Esophagus (tissue), 2 donors: ENCODE results near the gene ADD1. TPM values are rescaled to one million over a fixed set of nuclear protein-coding genes. Genes with fewer than 3 reads are reported as not detected.
A peak's percentile ranks its signal among the peaks of the same experiment; 100 is the strongest.
"Not testable (repeated sequence)": the region's sequence is repeated elsewhere in the genome, so short reads cannot be mapped to it uniquely, and the experiment has no call there.

Experiments
- H3K27ac ChIP-seq, 2 donors: one replicate each; pipeline ENCODE4 v1.5.1; 2013; ENCODE audit warnings: low read depth in 2 of 2, mild to moderate bottlenecking in 2 of 2, inconsistent platforms in 1 of 2, low read length in 1 of 2, moderate library complexity in 1 of 2
- H3K27me3 ChIP-seq, 2 donors: one replicate each; pipeline ENCODE4 v1.6.1; 2013; ENCODE audit warnings: low read length in 2 of 2, control low read depth in 1 of 2, mild to moderate bottlenecking in 1 of 2; ENCODE audit not compliant: insufficient read depth in 2 of 2, control insufficient read depth in 1 of 2
- H3K36me3 ChIP-seq, 2 donors: one replicate each; pipeline ENCODE4 v1.6.1; 2013; ENCODE audit warnings: low read length in 1 of 2; ENCODE audit not compliant: control insufficient read depth in 2 of 2, insufficient read depth in 2 of 2
- H3K4me1 ChIP-seq, 2 donors: one replicate each; pipeline ENCODE4 v1.6.1; 2013; ENCODE audit warnings: low read length in 1 of 2; ENCODE audit not compliant: control insufficient read depth in 2 of 2, insufficient read depth in 2 of 2
- H3K4me3 ChIP-seq, 2 donors: one replicate each; pipeline ENCODE4 v1.5.1; 2013; ENCODE audit warnings: low read length in 2 of 2, mild to moderate bottlenecking in 2 of 2, low read depth in 1 of 2, moderate library complexity in 1 of 2
- H3K9me3 ChIP-seq, 2 donors: one replicate each; pipeline ENCODE4 v1.6.1; 2013; ENCODE audit warnings: mild to moderate bottlenecking in 2 of 2, low read depth in 1 of 2, low read length in 1 of 2, moderate library complexity in 1 of 2; ENCODE audit not compliant: control insufficient read depth in 2 of 2, insufficient read depth in 1 of 2
- WGBS, 2 donors: extraction: QIAGEN DNeasy Blood & Tissue Kit; methylation state at CpG; one replicate each; pipeline ENCODE4 v1.1.7; 2013; 5-methylcytosine and 5-hydroxymethylcytosine counted together
- polyA plus RNA-seq, 2 donors: library from polyadenylated mRNA; stranded (reverse); fragments of 200-250 nt; gene quantifications; one replicate each; pipeline ENCODE4 v1.2.3, GENCODE V29; 2013
- donor health status: healthy with polysubstance abuse.
- donor health status: Bipolar disorder and iron deficiency.

The ADD1 gene
- polyA plus RNA-seq, 2 donors, result 102 to 156 TPM

- Histone ChIP-seq H3K4me1 (peaks cover 0 to 21% of the 10 kb centered on the region in 2 donors), H3K27me3 (no peaks in the 10 kb centered on the region), H3K9me3 (no peaks in the 10 kb centered on the region), H3K27ac (peak overlapping the region; percentile 71 to 92), H3K4me3 (peak overlapping the region; percentile 72 to 85), H3K36me3 (peaks cover 10 to 34% of the 10 kb centered on the region in 2 donors)
- WGBS, 2 donors, result 1 to 2% methylated on average over 30 to 89 of the region's 93 CpGs
These were observed 90.6 kb downstream of the ADD1 start for GRCh38 chr4:2934077-2934812.

- Histone ChIP-seq H3K9me3 (no peaks in the 10 kb centered on the region), H3K27ac (peak overlapping the region; percentile 92 to 96), H3K36me3 (peaks cover 15 to 36% of the 10 kb centered on the region in 2 donors), H3K27me3 (no peaks in the 10 kb centered on the region), H3K4me1 (peaks cover 0 to 21% of the 10 kb centered on the region in 2 donors), H3K4me3 (peak overlapping the region; percentile 72 to 85)
- 1% methylated on average over 61 to 70 of the region's 70 CpGs for WGBS, 2 donors
These were observed 91.4 kb downstream of the ADD1 start for GRCh38 chr4:2934813-2935761.

DNA sequence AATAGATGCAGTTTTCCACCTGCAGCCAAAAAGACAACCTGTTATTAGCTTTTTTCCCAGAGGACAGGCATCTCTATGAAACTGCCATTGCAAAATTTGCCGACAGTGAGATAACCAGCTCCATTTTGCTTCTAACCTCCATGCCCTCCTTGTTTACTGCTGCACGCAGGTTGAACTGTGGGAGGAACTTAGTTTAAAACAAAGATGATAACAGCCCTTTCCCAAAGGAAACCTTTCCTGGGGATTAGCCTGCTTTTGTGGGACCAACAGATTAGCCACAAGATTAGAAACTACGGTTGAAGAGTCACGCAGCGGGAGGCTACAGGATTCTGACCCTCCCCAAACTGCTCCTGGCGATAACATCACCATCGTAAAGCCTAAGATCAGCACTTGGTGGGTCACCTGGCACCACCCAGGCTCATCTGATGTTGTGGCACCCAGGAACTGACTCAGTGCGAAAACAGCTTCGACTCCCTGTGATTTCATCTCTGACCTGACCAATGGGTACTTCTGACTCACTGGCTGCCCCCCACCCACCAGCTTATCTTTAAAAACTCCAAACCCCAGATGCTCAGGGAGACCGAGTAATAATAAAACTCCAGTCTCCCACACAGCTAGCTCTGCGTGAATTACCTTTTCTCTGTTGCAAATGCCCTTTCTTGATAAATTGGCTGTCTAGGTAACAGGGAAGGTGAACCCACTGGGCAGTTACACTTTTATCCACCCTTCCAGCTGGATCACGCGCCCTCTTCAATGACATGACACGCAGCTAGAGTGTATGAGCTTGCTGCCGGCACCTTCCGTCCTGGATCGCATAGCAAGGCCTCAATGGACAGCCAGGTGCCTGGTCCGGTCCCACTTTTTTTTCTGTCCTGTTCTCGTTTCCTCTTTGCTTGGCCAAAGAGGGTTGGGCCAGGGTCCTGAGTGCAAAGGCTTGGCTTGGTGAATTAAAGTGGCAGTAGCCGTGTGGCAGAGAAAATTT lies 92.4 kb downstream of the ADD1 start:
- Histone ChIP-seq H3K27ac (peak overlapping the region; percentile 92 to 96), H3K4me3 (peak overlapping the region; percentile 72 to 85), H3K9me3 (no peaks in the 10 kb centered on the region), H3K4me1 (peaks cover 0 to 24% of the 10 kb centered on the region in 2 donors), H3K27me3 (no peaks in the 10 kb centered on the region), H3K36me3 (peaks cover 14 to 37% of the 10 kb centered on the region in 2 donors)
- 66 to 70% methylated on average over 20 of the region's 20 CpGs for WGBS, 2 donors

- no peak overlapping the region for H3K4me3 ChIP-seq
- peak overlapping the region; percentile 65 to 76 for H3K27ac ChIP-seq
- 39 to 56% methylated on average over 6 of the region's 6 CpGs for WGBS, 2 donors
- H3K27me3 ChIP-seq, result no peaks in the 10 kb centered on the region
- H3K4me1 ChIP-seq, result peaks cover 0 to 24% of the 10 kb centered on the region in 2 donors
- H3K36me3 ChIP-seq, result peaks cover 15 to 37% of the 10 kb centered on the region in 2 donors
- no peaks in the 10 kb centered on the region for H3K9me3 ChIP-seq
These were observed 93.1 kb downstream of the ADD1 start for GRCh38 chr4:2936773-2937145.

- 43% methylated on average over 23 of the region's 23 CpGs for WGBS, 2 donors
- peak overlapping the region; percentile 65 to 76 for H3K27ac ChIP-seq
- H3K9me3 ChIP-seq, result no peaks in the 10 kb centered on the region
- H3K4me3 ChIP-seq, result peak overlapping the region in 1 of 2 donors; percentile 13
- H3K36me3 ChIP-seq, result peaks cover 15 to 39% of the 10 kb centered on the region in 2 donors
- H3K27me3 ChIP-seq, result no peaks in the 10 kb centered on the region
- H3K4me1 ChIP-seq, result peaks cover 0 to 24% of the 10 kb centered on the region in 2 donors
These were observed 93.7 kb downstream of the ADD1 start for GRCh38 chr4:2937146-2937857.

DNA sequence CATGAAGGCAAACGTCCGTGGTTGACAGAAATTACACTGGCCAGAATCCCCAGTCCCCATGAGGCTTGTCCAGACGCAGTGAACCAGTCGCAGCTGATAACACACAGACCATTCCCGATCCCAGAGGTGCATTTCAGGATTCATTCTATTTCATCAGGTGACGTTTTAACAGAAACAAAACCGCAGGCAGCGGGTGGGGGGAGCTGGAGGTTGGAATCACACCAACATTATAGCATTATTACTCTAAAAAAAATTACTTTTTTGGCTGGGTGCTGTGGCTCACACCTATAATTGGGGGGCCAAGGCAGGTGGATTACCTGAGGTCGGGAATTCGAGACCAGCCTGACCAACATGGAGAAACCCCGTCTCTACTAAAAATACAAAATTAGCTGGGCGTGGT lies 94.3 kb downstream of the ADD1 start:
- Histone ChIP-seq H3K36me3 (peaks cover 15 to 45% of the 10 kb centered on the region in 2 donors), H3K4me1 (peaks cover 0 to 26% of the 10 kb centered on the region in 2 donors), H3K27me3 (no peaks in the 10 kb centered on the region), H3K27ac (peak overlapping the region in 1 of 2 donors; percentile 76), H3K9me3 (no peaks in the 10 kb centered on the region), H3K4me3 (no peak overlapping the region)
- WGBS, 2 donors, result 70 to 75% methylated on average over 12 of the region's 12 CpGs

GRCh38 chr4:2938411-2938810 lies 94.8 kb downstream of the ADD1 start:
- H3K36me3 ChIP-seq, result peaks cover 15 to 47% of the 10 kb centered on the region in 2 donors
- peaks cover 0 to 26% of the 10 kb centered on the region in 2 donors for H3K4me1 ChIP-seq
- H3K27ac ChIP-seq, H3K4me3 ChIP-seq, H3K27me3 ChIP-seq, H3K9me3 ChIP-seq: not testable (repeated sequence)
- WGBS, 2 donors, result 92 to 95% methylated on average over 9 to 10 of the region's 10 CpGs

GRCh38 chr4:2938906-2939305 lies 95.3 kb downstream of the ADD1 start:
- H3K27ac ChIP-seq, result no peak overlapping the region
- H3K36me3 ChIP-seq, result peaks cover 15 to 50% of the 10 kb centered on the region in 2 donors
- no peak overlapping the region for H3K4me3 ChIP-seq
- no peaks in the 10 kb centered on the region for H3K9me3 ChIP-seq
- WGBS, 2 donors, result 89 to 90% methylated on average over 14 of the region's 14 CpGs
- peaks cover 0 to 26% of the 10 kb centered on the region in 2 donors for H3K4me1 ChIP-seq
- H3K27me3 ChIP-seq, result no peaks in the 10 kb centered on the region
